PC-3 (cell line): ENCODE data around the gene MYO1A. TPM values are rescaled to one million over a fixed set of nuclear protein-coding genes. Genes with fewer than 3 reads are reported as not detected.

ENCODE experiments used
- ATAC-seq: fragments of 200-7000 bp; cut with Tn5 transposase; 2 replicates; pipeline ENCODE4 v1.9.1; 2020; ENCODE audit warnings: mild to moderate bottlenecking, moderate library complexity
- BruUV-seq: library from RNA; stranded (reverse); fragments of 400-500 nt; replicated peaks from 2 replicates; lab custom pipeline; 2021; lab: Mats Ljungman, UMichigan
- CTCF ChIA-PET: fragments of 300-600 bp; sonication (Branson Sonifier 250); formaldehyde crosslinking; loops from one replicate; lab custom pipeline; 2022; ENCODE audit warnings: antibody characterized with exemption; lab: Charles Lee
- POLR2A ChIA-PET: fragments of 300-600 bp; sonication (Branson Sonifier 250); formaldehyde crosslinking; loops from one replicate; lab custom pipeline; 2022; ENCODE audit warnings: antibody characterized with exemption; ENCODE audit not compliant: unreplicated experiment; lab: Charles Lee
- DNase-seq: peaks from one replicate; pipeline ENCODE4 v3.0.0-alpha.2; 2015
- H2AFZ ChIP-seq: fragments of 300-600 bp; sonication (generic); 2 replicates; pipeline ENCODE4 v1.6.0; 2016; ENCODE audit warnings: antibody characterized with exemption, low read length
- H3F3A ChIP-seq: fragments of 300-600 bp; sonication (generic); one replicate; pipeline ENCODE4 v1.6.0; 2017; ENCODE audit warnings: antibody characterized with exemption, low read length, control low read depth, mild to moderate bottlenecking; ENCODE audit not compliant: unreplicated experiment
- H3K27ac ChIP-seq: fragments of 300-600 bp; sonication (generic); 2 replicates; pipeline ENCODE4 v1.5.1; 2016; ENCODE audit warnings: mild to moderate bottlenecking, low read length
- H3K27me3 ChIP-seq: fragments of 300-600 bp; sonication (generic); 2 replicates; pipeline ENCODE4 v1.6.1; 2016; ENCODE audit warnings: low read length, mixed read lengths
- H3K36me3 ChIP-seq: fragments of 300-600 bp; sonication (generic); 2 replicates; pipeline ENCODE4 v1.6.1; 2016; ENCODE audit warnings: low read depth, mixed run types, low read length, mixed read lengths
- H3K4me1 ChIP-seq: fragments of 300-600 bp; sonication (generic); 2 replicates; pipeline ENCODE4 v1.5.1; 2016; ENCODE audit warnings: low read length; ENCODE audit not compliant: insufficient read depth
- H3K4me2 ChIP-seq: fragments of 300-600 bp; sonication (generic); 2 replicates; pipeline ENCODE4 v1.6.0; 2016; ENCODE audit warnings: low read length
- H3K4me3 ChIP-seq: fragments of 300-600 bp; sonication (generic); 2 replicates; pipeline ENCODE4 v1.5.1; 2016; ENCODE audit warnings: mild to moderate bottlenecking, low read length, mixed read lengths
- H3K79me2 ChIP-seq: fragments of 300-600 bp; sonication (generic); 2 replicates; pipeline ENCODE4 v1.6.1; 2017; ENCODE audit warnings: low read length, mixed read lengths
- H3K9ac ChIP-seq: fragments of 300-600 bp; sonication (generic); 2 replicates; pipeline ENCODE4 v1.6.0; 2016; ENCODE audit warnings: mild to moderate bottlenecking, low read length
- H3K9me2 ChIP-seq: fragments of 300-600 bp; sonication (generic); replicated peaks from 2 replicates; pipeline ENCODE4 v1.6.1; 2016; ENCODE audit warnings: mixed run types, low read length, mixed read lengths
- H3K9me3 ChIP-seq: fragments of 300-600 bp; sonication (generic); 2 replicates; pipeline ENCODE4 v1.6.1; 2016; ENCODE audit warnings: low read length, mixed read lengths
- H4K20me1 ChIP-seq: fragments of 300-600 bp; sonication (generic); 2 replicates; pipeline ENCODE4 v1.6.1; 2016; ENCODE audit warnings: low read length, mixed read lengths
- CTCF ChIP-seq: fragments of 300-600 bp; sonication (generic); conservative IDR thresholded peaks from 2 replicates; pipeline ENCODE4 v1.5.1; 2017; ENCODE audit warnings: antibody characterized with exemption, low read depth, mild to moderate bottlenecking, low read length
- EZH2 ChIP-seq: fragments of 300-600 bp; sonication (generic); IDR thresholded peaks from one replicate; pipeline ENCODE4 v1.6.1; 2017; ENCODE audit warnings: antibody characterized with exemption, mild to moderate bottlenecking, low read length; ENCODE audit not compliant: unreplicated experiment
- EZH2phosphoT487 ChIP-seq: fragments of 300-600 bp; sonication (generic); IDR thresholded peaks from 2 replicates; pipeline ENCODE4 v1.6.1; 2018; ENCODE audit warnings: mild to moderate bottlenecking, antibody characterized with exemption, low read length, borderline replicate concordance
- intact Hi-C: fragments of 100-400 bp; cut with micrococcal nuclease; formaldehyde crosslinking; loops from 2 replicates; pipeline ENCODE4 v1.9.0; 2023
- total RNA-seq: library from RNA; depleted of rRNA; stranded (reverse); fragments of >200 nt; gene quantifications from 2 replicates; pipeline ENCODE4 v1.2.3, GENCODE V29; 2014

The MYO1A gene
- total RNA-seq, 1 experiment from 2014 or later: not detected

GRCh38 chr12:56991319-56992246 is 58.3 kb downstream of the MYO1A start:
- BruUV-seq: no TSS peak
- Histone ChIP-seq H3K27ac (no peak overlapping the region), H2AFZ (no peak overlapping the region), H3K9me3 (no peaks in the 10 kb centered on the region), H3F3A (no peaks in the 10 kb centered on the region), H3K9ac (no peak overlapping the region), H3K79me2 (no peaks in the 10 kb centered on the region), H3K4me2 (no peak overlapping the region), H3K27me3 (no peaks in the 10 kb centered on the region), H3K4me3 (no peak overlapping the region), H3K9me2 (no peaks in the 10 kb centered on the region), H4K20me1 (no peaks in the 10 kb centered on the region), H3K36me3 (no peaks in the 10 kb centered on the region), H3K4me1 (peaks cover 8% of the 10 kb centered on the region)
- ATAC-seq (no peak), DNase-seq (no peak)
- no peak for TF ChIP-seq EZH2
- TF ChIP-seq EZH2phosphoT487: no peak
- TF ChIP-seq CTCF: no peak
- ChIA-PET CTCF (no interaction called here), POLR2A (no interaction called here)
- intact Hi-C loops: no loop called here

GRCh38 chr12:56990648-56991318 is 59.1 kb downstream of the MYO1A start:
- Histone ChIP-seq H3K27ac (no peak overlapping the region), H3K79me2 (no peaks in the 10 kb centered on the region), H3K4me3 (no peak overlapping the region), H3K27me3 (no peaks in the 10 kb centered on the region), H3K36me3 (no peaks in the 10 kb centered on the region), H3K9me3 (no peaks in the 10 kb centered on the region), H3F3A (no peaks in the 10 kb centered on the region), H3K4me1 (peaks cover 16% of the 10 kb centered on the region), H4K20me1 (no peaks in the 10 kb centered on the region), H3K9ac (no peak overlapping the region), H3K4me2 (no peak overlapping the region), H3K9me2 (no peaks in the 10 kb centered on the region), H2AFZ (no peak overlapping the region)
- DNase-seq: no peak
- ChIA-PET CTCF (no interaction called here), POLR2A (no interaction called here)
- intact Hi-C loops: no loop called here
- ATAC-seq: no peak
- TF ChIP-seq EZH2: no peak
- TF ChIP-seq EZH2phosphoT487: no peak
- TF ChIP-seq CTCF: no peak
- BruUV-seq: no TSS peak
